HK-2 (cell line): ENCODE data around the gene TMEM108.

Experiments
- DNase-seq: peaks from one replicate; pipeline ENCODE4 v3.0.0-alpha.2; 2018; ENCODE audit not compliant: unreplicated experiment

The TMEM108 gene

GRCh38 chr3:133384331-133385027 is 346.3 kb downstream of the TMEM108 start:
- peak; percentile 19 for DNase-seq

DNA sequence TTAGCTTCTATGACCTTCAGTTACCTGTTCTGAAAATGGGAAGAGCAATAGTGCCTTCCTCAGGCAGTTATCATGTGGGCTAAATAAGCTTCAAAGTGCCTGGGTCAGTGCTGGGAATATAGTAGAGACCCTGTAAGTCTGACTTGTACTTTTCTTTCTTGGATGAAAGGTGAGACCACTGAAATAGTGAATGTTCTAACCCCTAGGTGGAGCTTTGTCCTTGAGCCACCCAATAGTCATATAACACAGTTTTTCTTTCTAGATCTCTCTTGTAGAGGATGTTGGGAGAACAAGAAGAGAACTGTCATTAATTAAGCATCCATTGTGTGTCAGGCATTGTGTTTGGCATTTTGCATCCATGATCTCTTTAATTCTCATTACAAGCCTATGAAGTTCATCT is 348.7 kb downstream of the TMEM108 start:
- DNase-seq, result no peak

- no peak for DNase-seq
These were observed 349.1 kb downstream of the TMEM108 start for GRCh38 chr3:133387341-133387740.

- DNase-seq, result peak; percentile 36
These were observed 350.7 kb downstream of the TMEM108 start for GRCh38 chr3:133388696-133389395.

DNA sequence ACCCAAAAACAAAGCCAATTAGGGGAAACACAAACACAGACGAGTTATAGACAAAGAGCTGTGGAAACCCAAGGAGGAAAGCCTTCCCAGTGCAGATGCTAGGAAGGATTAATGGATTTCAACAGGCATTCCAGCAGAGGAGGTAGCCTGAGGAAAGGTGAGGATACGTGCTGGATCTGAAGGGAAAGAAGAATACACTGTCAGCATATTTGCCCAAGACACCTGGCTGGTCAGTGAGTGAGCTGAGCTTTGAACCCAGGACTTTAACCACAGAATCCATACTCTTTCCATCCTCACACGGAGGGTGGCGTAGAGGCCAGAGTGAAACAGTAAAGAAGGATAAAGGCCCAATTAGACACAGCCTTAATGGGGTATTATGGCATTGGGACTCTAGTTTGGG is 352.5 kb downstream of the TMEM108 start:
- DNase-seq, result no peak

DNA sequence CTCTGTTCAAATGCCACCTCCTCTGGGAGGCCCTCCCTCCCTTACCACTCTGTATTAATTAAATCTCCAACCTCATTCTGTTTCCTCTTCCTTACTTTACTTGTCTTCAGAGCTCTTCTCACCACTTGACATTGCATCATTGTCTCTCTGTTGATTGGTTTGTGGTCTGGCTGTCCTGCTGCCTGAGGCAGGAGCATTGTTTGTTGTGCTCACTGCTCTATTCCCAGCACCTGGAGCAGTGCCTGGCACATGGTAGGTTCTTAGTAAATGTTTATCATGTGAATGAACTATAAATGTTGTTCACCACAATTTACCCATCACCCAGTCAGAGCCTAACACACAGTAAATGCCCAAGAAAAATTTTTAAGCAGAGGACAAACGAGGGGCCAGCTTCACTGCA is 355.0 kb downstream of the TMEM108 start:
- DNase-seq, result no peak

- DNase-seq, result no peak
These were observed 355.7 kb downstream of the TMEM108 start for GRCh38 chr3:133393691-133394474.

GRCh38 chr3:133394561-133395311 is 356.5 kb downstream of the TMEM108 start:
- no peak for DNase-seq

- DNase-seq, result no peak
These were observed 358.7 kb downstream of the TMEM108 start for GRCh38 chr3:133396906-133397305.

DNA sequence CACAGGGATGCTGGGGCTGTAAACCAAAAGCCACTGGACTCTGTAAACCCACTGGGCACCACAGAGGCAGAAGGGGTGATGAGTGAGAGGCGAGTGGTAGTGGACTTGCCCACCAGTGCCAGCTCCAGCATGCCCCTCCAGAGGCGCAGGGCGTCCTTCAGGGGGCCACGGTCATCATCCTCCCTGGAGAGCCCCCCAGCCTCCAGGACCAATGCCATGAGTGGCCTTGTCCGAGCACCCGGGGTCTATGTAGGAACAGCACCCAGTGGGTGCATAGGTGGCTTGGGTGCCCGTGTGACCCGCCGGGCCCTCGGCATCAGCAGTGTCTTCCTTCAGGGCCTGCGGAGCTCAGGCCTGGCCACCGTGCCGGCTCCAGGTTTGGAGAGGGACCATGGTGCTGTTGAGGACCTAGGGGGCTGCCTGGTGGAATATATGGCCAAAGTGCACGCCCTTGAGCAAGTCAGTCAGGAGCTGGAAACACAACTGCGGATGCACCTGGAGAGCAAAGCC is 361.9 kb downstream of the TMEM108 start, which contains the start of gene BFSP2:
BFSP2 (plus strand) TSS at position 51 of the 510 bp plus-strand sequence; CDS start at position 79, 28 bp downstream.
- no peak for DNase-seq

DNA sequence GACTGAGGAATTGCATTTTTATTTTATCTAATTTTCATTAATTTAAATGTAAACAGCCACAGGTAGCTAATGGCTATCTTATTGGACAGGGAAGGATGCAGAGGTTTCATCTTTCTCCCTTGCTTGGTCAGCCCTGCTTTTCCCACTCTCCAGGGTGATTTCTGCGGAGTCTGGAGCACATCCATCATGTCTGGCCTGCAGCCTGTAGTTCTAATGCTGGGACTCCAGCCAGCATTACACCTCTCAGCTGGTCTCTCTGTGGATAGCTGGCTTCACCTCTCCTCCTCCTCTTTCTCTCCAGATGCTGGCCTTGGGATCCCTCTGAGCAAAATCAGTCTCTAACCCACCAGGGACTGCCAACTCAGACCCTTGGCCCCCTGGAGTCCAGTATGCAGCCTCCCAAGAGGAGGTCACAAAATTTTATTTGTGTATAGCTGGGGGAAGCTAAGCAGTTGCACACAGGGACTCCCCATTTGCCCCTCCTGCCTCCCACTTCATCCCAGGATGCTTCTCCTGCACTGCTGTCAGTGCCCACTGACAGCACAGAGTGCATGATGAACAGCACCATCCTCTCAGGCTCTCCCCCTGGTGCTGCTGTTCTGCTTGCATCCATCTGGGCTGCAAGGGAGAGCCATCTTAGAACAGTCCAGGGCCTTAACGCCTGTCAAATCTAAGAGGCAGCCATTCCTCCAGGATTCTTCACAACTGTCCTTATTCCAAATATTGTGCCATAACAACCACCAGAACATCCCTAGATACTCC is 363.4 kb downstream of the TMEM108 start:
- no peak for DNase-seq

DNA sequence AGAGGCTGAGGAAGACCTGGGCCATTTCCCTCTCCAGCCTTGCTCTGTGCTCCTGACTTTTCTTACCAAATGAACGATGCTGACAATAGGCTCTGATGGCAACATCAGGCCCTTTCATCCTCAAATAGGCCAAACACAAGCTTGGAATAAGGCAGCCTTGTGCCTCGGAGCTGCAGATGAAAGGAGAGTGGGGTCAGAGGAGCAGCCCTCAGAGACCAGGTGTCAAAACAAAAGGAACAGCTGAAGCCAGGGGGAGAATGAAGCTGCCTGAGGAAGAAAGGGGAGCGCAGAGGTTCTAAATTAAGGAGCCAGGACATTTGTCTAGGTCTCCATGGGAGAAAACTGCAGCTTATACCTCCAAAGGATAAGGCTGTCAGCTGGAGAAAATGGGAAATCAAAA is 366.7 kb downstream of the TMEM108 start:
- no peak for DNase-seq

GRCh38 chr3:133408366-133408765 is 370.2 kb downstream of the TMEM108 start:
- no peak for DNase-seq

DNA sequence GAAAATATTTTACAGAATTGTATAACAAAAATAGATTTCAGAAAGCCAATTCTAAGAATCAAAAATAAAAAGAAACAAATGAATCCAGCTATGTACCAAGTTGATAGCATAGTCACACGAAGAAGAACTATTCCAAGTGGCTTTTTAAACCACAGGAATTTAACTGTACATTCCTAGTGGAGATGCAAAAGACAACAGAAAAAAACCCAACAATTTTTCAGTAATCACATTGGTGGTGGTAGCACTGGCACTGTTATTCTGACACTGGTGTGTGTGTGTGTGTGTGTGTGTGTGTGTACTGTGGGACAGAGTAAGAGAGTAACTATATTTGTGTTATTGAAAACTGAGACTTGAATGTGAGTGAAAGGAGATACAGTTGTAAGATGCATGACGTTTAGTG is 370.8 kb downstream of the TMEM108 start:
- DNase-seq, result peak; percentile 34

GRCh38 chr3:133410191-133410892 is 372.2 kb downstream of the TMEM108 start:
- DNase-seq, result no peak

- no peak for DNase-seq
These were observed 374.3 kb downstream of the TMEM108 start for GRCh38 chr3:133412183-133413132.

GRCh38 chr3:133413161-133414020 is 375.2 kb downstream of the TMEM108 start:
- no peak for DNase-seq

DNA sequence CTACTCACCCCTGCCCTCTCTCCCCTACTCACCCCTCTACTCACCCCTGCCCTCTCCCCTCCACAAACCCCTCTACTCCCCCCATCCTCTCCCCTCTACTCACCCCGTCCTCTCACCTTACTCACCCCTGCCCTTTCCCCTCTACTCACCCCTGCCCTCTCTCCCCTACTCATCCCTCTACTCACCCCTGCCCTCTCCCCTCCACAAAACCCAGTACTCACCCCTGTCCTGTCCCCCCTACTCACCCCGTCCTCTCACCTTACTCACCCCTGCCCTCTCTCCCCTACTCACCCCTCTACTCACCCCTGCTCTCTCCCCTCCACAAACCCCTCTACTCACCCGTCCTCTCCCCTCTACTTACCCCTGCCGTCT is 375.8 kb downstream of the TMEM108 start:
- DNase-seq, result no peak
